ENCODE measurements around the gene ZNF180.
"Not testable (repeated sequence)": the region's sequence is repeated elsewhere in the genome, so short reads cannot be mapped to it uniquely, and the experiment has no call there.

Gene ZNF180

GRCh38 chr19:44539991-44540390 is 39.7 kb upstream of the ZNF180 start:
- Histone ChIP-seq H3F3A (ENCODE audit: insufficient read depth) (no peaks in the 10 kb centered on the region), H3K4me3 (ENCODE audit: insufficient read depth, low read length, poor library complexity, severe bottlenecking) (no peak overlapping the region), H2AFZ (ENCODE audit: low read depth, low read length, severe bottlenecking) (no peak overlapping the region), H4K20me1 (ENCODE audit: low read depth, low read length) (no peaks in the 10 kb centered on the region), H3K27me3 (ENCODE audit: low read length) (no peaks in the 10 kb centered on the region), H3K9me2 (replicated peaks; ENCODE audit: insufficient read depth, low read length) (no peaks in the 10 kb centered on the region), H3K9ac (ENCODE audit: low read length) (no peak overlapping the region), H3K4me2 (ENCODE audit: low read depth, low read length, poor library complexity, severe bottlenecking) (no peak overlapping the region), H3K9me3 (ENCODE audit: insufficient read depth, low read length) (no peaks in the 10 kb centered on the region), H3K36me3 (ENCODE audit: low read length) (no peaks in the 10 kb centered on the region), H3K27ac (ENCODE audit: low read depth, low read length) (no peak overlapping the region), H3K79me2 (ENCODE audit: insufficient read depth, low read length) (no peaks in the 10 kb centered on the region)
- no peak for TF ChIP-seq CTCF (IDR thresholded peaks at IDR 0.05; ENCODE audit: insufficient read depth, low read length, poor library complexity, severe bottlenecking)
- TF ChIP-seq EZH2phosphoT487 (conservative IDR thresholded peaks at IDR 0.05; ENCODE audit: low read length), result no peak

GRCh38 chr19:44539236-44539826 is 39.0 kb upstream of the ZNF180 start:
- Histone ChIP-seq H3K9me2 (replicated peaks; ENCODE audit: insufficient read depth, low read length) (no peaks in the 10 kb centered on the region), H3K36me3 (ENCODE audit: low read length) (no peaks in the 10 kb centered on the region), H3K79me2 (ENCODE audit: insufficient read depth, low read length) (no peaks in the 10 kb centered on the region), H3K27ac (ENCODE audit: low read depth, low read length) (no peak overlapping the region), H3K9ac (ENCODE audit: low read length) (no peak overlapping the region), H4K20me1 (ENCODE audit: low read depth, low read length) (no peaks in the 10 kb centered on the region), H3K4me2 (ENCODE audit: low read depth, low read length, poor library complexity, severe bottlenecking) (no peak overlapping the region), H2AFZ (ENCODE audit: low read depth, low read length, severe bottlenecking) (no peak overlapping the region), H3K27me3 (ENCODE audit: low read length) (no peaks in the 10 kb centered on the region), H3K9me3 (ENCODE audit: insufficient read depth, low read length) (no peaks in the 10 kb centered on the region), H3F3A (ENCODE audit: insufficient read depth) (no peaks in the 10 kb centered on the region), H3K4me3 (ENCODE audit: insufficient read depth, low read length, poor library complexity, severe bottlenecking) (no peak overlapping the region)
- TF ChIP-seq CTCF (IDR thresholded peaks at IDR 0.05; ENCODE audit: insufficient read depth, low read length, poor library complexity, severe bottlenecking), result no peak
- no peak for TF ChIP-seq EZH2phosphoT487 (conservative IDR thresholded peaks at IDR 0.05; ENCODE audit: low read length)

- not testable (repeated sequence) for H3K27ac ChIP-seq (ENCODE audit: low read depth, low read length); H3K9ac ChIP-seq (ENCODE audit: low read length); H3K4me3 ChIP-seq (ENCODE audit: insufficient read depth, low read length, poor library complexity, severe bottlenecking); H3K4me2 ChIP-seq (ENCODE audit: low read depth, low read length, poor library complexity, severe bottlenecking); H3K27me3 ChIP-seq (ENCODE audit: low read length); H3K9me3 ChIP-seq (ENCODE audit: insufficient read depth, low read length); H4K20me1 ChIP-seq (ENCODE audit: low read depth, low read length); H3K9me2 ChIP-seq (replicated peaks; ENCODE audit: insufficient read depth, low read length); H2AFZ ChIP-seq (ENCODE audit: low read depth, low read length, severe bottlenecking); H3F3A ChIP-seq (ENCODE audit: insufficient read depth); H3K36me3 ChIP-seq (ENCODE audit: low read length); H3K79me2 ChIP-seq (ENCODE audit: insufficient read depth, low read length)
These were observed 35.0 kb upstream of the ZNF180 start for GRCh38 chr19:44535361-44535760.

- Histone ChIP-seq H3K36me3 (ENCODE audit: low read length) (no peaks in the 10 kb centered on the region), H3K9ac (ENCODE audit: low read length) (no peak overlapping the region), H3K9me3 (ENCODE audit: insufficient read depth, low read length) (no peaks in the 10 kb centered on the region), H2AFZ (ENCODE audit: low read depth, low read length, severe bottlenecking) (no peak overlapping the region), H3K27me3 (ENCODE audit: low read length) (no peaks in the 10 kb centered on the region), H3K27ac (ENCODE audit: low read depth, low read length) (no peak overlapping the region), H3K4me2 (ENCODE audit: low read depth, low read length, poor library complexity, severe bottlenecking) (no peak overlapping the region), H3K4me3 (ENCODE audit: insufficient read depth, low read length, poor library complexity, severe bottlenecking) (no peak overlapping the region), H3K9me2 (replicated peaks; ENCODE audit: insufficient read depth, low read length) (no peaks in the 10 kb centered on the region), H3K79me2 (ENCODE audit: insufficient read depth, low read length) (no peaks in the 10 kb centered on the region), H3F3A (ENCODE audit: insufficient read depth) (no peaks in the 10 kb centered on the region), H4K20me1 (ENCODE audit: low read depth, low read length) (no peaks in the 10 kb centered on the region)
- TF ChIP-seq EZH2phosphoT487 (conservative IDR thresholded peaks at IDR 0.05; ENCODE audit: low read length) (no peak), CTCF (IDR thresholded peaks at IDR 0.05; ENCODE audit: insufficient read depth, low read length, poor library complexity, severe bottlenecking) (no peak)
These were observed 32.5 kb upstream of the ZNF180 start for GRCh38 chr19:44532819-44533218.
